Prostate gland (tissue), 2 donors: ENCODE results near the gene NPEPPS.

Experiments used
- POLR2AphosphoS5 ChIP-seq: sonication (generic); formaldehyde crosslinking; IDR thresholded peaks from one replicate; pipeline ENCODE4 v1.6.1; 2017; ENCODE audit warnings: antibody characterized with exemption
- TF ChIP-seq, protein P1 (sequence below), 4 experiments: fragments of 200-600 bp in 2 of 4; fragments of 450-650 bp in 2 of 4; sonication (generic) in 2 of 4; IDR thresholded peaks; 1 replicate in 3 of 4; 2 replicates in 1 of 4; pipeline ENCODE4 v1.5.1; 2016 to 2019; ENCODE audit warnings: antibody characterized with exemption in 4 of 4, mild to moderate bottlenecking in 2 of 4, moderate library complexity in 2 of 4

DNA sequence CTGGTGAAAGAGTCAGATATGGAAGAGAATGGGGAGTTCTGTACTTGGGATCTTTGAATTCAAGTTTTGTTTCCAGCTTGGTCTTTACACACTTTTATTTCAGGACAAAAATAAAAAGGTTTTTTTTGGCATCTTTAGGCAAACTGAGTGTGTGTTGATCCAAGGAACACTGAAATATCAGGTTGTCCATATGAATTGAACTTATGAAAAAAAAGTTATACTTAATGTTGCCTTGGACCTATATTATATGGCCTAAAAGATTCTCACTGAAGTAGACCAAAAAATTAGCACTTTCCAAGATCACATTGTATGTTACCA lies 133.7 kb downstream of the NPEPPS start:
- TF ChIP-seq POLR2AphosphoS5, result no peak
- TF ChIP-seq, protein P1, sequence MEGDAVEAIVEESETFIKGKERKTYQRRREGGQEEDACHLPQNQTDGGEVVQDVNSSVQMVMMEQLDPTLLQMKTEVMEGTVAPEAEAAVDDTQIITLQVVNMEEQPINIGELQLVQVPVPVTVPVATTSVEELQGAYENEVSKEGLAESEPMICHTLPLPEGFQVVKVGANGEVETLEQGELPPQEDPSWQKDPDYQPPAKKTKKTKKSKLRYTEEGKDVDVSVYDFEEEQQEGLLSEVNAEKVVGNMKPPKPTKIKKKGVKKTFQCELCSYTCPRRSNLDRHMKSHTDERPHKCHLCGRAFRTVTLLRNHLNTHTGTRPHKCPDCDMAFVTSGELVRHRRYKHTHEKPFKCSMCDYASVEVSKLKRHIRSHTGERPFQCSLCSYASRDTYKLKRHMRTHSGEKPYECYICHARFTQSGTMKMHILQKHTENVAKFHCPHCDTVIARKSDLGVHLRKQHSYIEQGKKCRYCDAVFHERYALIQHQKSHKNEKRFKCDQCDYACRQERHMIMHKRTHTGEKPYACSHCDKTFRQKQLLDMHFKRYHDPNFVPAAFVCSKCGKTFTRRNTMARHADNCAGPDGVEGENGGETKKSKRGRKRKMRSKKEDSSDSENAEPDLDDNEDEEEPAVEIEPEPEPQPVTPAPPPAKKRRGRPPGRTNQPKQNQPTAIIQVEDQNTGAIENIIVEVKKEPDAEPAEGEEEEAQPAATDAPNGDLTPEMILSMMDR (IDR thresholded peaks at IDR 0.05), result no peak
